K562 (cell line): ENCODE measurements around the gene VEZF1. TPM values are rescaled to one million over a fixed set of nuclear protein-coding genes. Genes with fewer than 3 reads are reported as not detected.

Experiments used
- CREB1 ChIP-seq, 2 experiments: sonication (generic) in 1 of 2; formaldehyde crosslinking in 1 of 2; IDR thresholded peaks; 2 replicates each; pipeline versions ENCODE4 v1.6.1 to v1.8.0; 2012 to 2022; ENCODE audit warnings: inconsistent platforms in 1 of 2, mild to moderate bottlenecking in 1 of 2, missing genetic modification reagents in 1 of 2, moderate library complexity in 1 of 2
- ETS1 ChIP-seq: conservative IDR thresholded peaks from 2 replicates; pipeline ENCODE4 v1.6.1; 2011; ENCODE audit warnings: low read depth, mild to moderate bottlenecking, low read length; ENCODE audit not compliant: control insufficient read depth
- FOXO4 ChIP-seq: fragments of 450-650 bp; formaldehyde crosslinking; IDR thresholded peaks from 2 replicates; pipeline ENCODE4 v1.4.0; 2020; ENCODE audit warnings: mild to moderate bottlenecking, moderate library complexity
- GABPA ChIP-seq: fragments of 200-800 bp; sonication (Bioruptor generic); conservative IDR thresholded peaks from 2 replicates; pipeline ENCODE4 v1.6.1; 2016; ENCODE audit warnings: low read depth, missing genetic modification characterization, missing compliant biosample characterization
- HINFP ChIP-seq: fragments of 450-650 bp; conservative IDR thresholded peaks from 2 replicates; pipeline ENCODE4 v1.6.1; 2016; ENCODE audit warnings: missing genetic modification characterization, low read depth, mild to moderate bottlenecking, control low read depth, missing compliant biosample characterization
- HNRNPK ChIP-seq: fragments of 200-400 bp; formaldehyde crosslinking; IDR thresholded peaks from one replicate; pipeline ENCODE4 v1.6.1; 2018; ENCODE audit warnings: mild to moderate bottlenecking, low read depth, low read length; ENCODE audit not compliant: poor library complexity, severe bottlenecking
- KAT7 ChIP-seq: sonication (generic); formaldehyde crosslinking; IDR thresholded peaks from 2 replicates; pipeline ENCODE4 v1.8.0; 2022; ENCODE audit warnings: missing genetic modification reagents, mild to moderate bottlenecking, borderline replicate concordance
- KHSRP ChIP-seq: fragments of 450-650 bp; IDR thresholded peaks from 2 replicates; pipeline ENCODE4 v1.6.1; 2017
- MAX ChIP-seq: sonication (generic); formaldehyde crosslinking; IDR thresholded peaks from 2 replicates; pipeline ENCODE4 v1.9.0; 2022; ENCODE audit warnings: mild to moderate bottlenecking, missing genetic modification reagents
- NCOA2 ChIP-seq, 2 experiments: fragments of 450-650 bp; IDR thresholded peaks; 2 replicates each; pipeline ENCODE4 v1.6.1; 2018; ENCODE audit warnings: mild to moderate bottlenecking in 2 of 2, moderate library complexity in 1 of 2; ENCODE audit not compliant: partially characterized antibody in 2 of 2
- NCOA4 ChIP-seq: fragments of 450-650 bp; IDR thresholded peaks from 2 replicates; pipeline ENCODE4 v1.6.1; 2018; ENCODE audit warnings: mild to moderate bottlenecking; ENCODE audit not compliant: partially characterized antibody
- PHB2 ChIP-seq: fragments of 450-650 bp; IDR thresholded peaks from 2 replicates; pipeline ENCODE4 v1.6.1; 2017; ENCODE audit warnings: low read depth
- POLR2B ChIP-seq: fragments of 450-650 bp; IDR thresholded peaks from 2 replicates; pipeline ENCODE4 v1.6.1; 2018; ENCODE audit warnings: low read depth; ENCODE audit not compliant: partially characterized antibody
- PTBP1 ChIP-seq: fragments of 200-400 bp; formaldehyde crosslinking; IDR thresholded peaks from 2 replicates; pipeline ENCODE4 v1.6.1; 2017; ENCODE audit warnings: low read depth, low read length
- RHOXF2B ChIP-seq: fragments of 250-450 bp; sonication (Bioruptor Pico); conservative IDR thresholded peaks from 2 replicates; pipeline ENCODE4 v1.5.1; 2021
- TOE1 ChIP-seq, 2 experiments: fragments of 450-650 bp in 1 of 2; sonication (generic) in 1 of 2; formaldehyde crosslinking in 1 of 2; IDR thresholded peaks; 2 replicates each; pipeline versions ENCODE4 v1.7.1 to v1.8.0; 2016 to 2022; ENCODE audit warnings: borderline replicate concordance in 2 of 2, mild to moderate bottlenecking in 2 of 2, antibody characterized with exemption in 1 of 2, inconsistent platforms in 1 of 2, low read depth in 1 of 2, missing genetic modification reagents in 1 of 2, moderate library complexity in 1 of 2
- ZBTB9 ChIP-seq: fragments of 450-650 bp; formaldehyde crosslinking; IDR thresholded peaks from 2 replicates; pipeline ENCODE4 v1.4.0; 2020; ENCODE audit warnings: mild to moderate bottlenecking, moderate library complexity
- ZFP1 ChIP-seq: fragments of 450-650 bp; formaldehyde crosslinking; IDR thresholded peaks from 2 replicates; pipeline ENCODE4 v1.4.0; 2020; ENCODE audit warnings: mild to moderate bottlenecking, mixed read lengths
- ZFP30 ChIP-seq: fragments of 250-450 bp; sonication (Bioruptor Pico); IDR thresholded peaks from 2 replicates; pipeline ENCODE4 v1.8.0; 2022; ENCODE audit warnings: moderate library complexity, mild to moderate bottlenecking, inconsistent platforms, borderline replicate concordance
- ZNF311 ChIP-seq: fragments of 250-450 bp; sonication (Bioruptor Pico); IDR thresholded peaks from 2 replicates; pipeline ENCODE4 v1.4.0; 2020; ENCODE audit warnings: mild to moderate bottlenecking, moderate library complexity
- ZNF766 ChIP-seq: fragments of 200-800 bp; sonication (Bioruptor generic); conservative IDR thresholded peaks from 2 replicates; pipeline ENCODE4 v1.6.1; 2016; ENCODE audit warnings: missing genetic modification characterization, missing compliant biosample characterization
- polyA plus RNA-seq, 8 experiments: library from polyadenylated mRNA; depleted of rRNA in 4 of 8; stranded (reverse) in 5 of 8; unstranded in 3 of 8; fragments of >200 nt; fragmentation: Nextera tagmentation in 2 of 8; fragmentation: Illumina TruSeq in 1 of 8; extraction: Ambion mirVana in 2 of 8; extraction: Trizol in 1 of 8; gene quantifications; 2 replicates each; pipeline versions ENCODE4 v1.2.1 to v1.2.3, GENCODE V29; 2011 to 2014; ENCODE audit warnings: inconsistent platforms in 1 of 8, missing spikeins in 1 of 8
- total RNA-seq, 7 experiments: library from RNA; depleted of rRNA in 6 of 7; stranded (reverse); fragments of >200 nt in 6 of 7; fragmentation: Illumina TruSeq in 2 of 7; extraction: Trizol in 2 of 7; gene quantifications; 2 replicates each; pipeline versions ENCODE4 v1.2.1 to v1.2.3, GENCODE V29; 2011 to 2021; ENCODE audit warnings: low replicate concordance in 1 of 7

VEZF1 gene
- total and polyA plus RNA-seq, 9 of the 15 experiments (the other 6 are each of a cell fraction or from before 2014, with no cell fraction given): 9.5 to 33.4 (median 22.1) TPM

- TF ChIP-seq ZBTB9 (CRISPR knock-in tag) (no peak), FOXO4 (CRISPR knock-in tag) (no peak), NCOA4 (no peak), TOE1 (IDR thresholded peaks at IDR 0.05; ENCODE audit: borderline replicate concordance) (no peak), TOE1 (CRISPR knock-in tag; IDR thresholded peaks at IDR 0.05; ENCODE audit: borderline replicate concordance, low read depth) (no peak), GABPA (tag) (no peak), PHB2 (no peak), ETS1 (peak; percentile 84), NCOA2 (IDR thresholded peaks at IDR 0.05; ENCODE audit: partially characterized antibody in 2 of 2) (no peak), POLR2B (no peak), KHSRP (no peak), PTBP1 (no peak), RHOXF2B (no peak), MAX (CRISPR knock-in tag) (peak; percentile 81), HINFP (tag) (no peak), KAT7 (CRISPR knock-in tag) (no peak), CREB1 (IDR thresholded peaks at IDR 0.05) (no peak), CREB1 (CRISPR knock-in tag; IDR thresholded peaks at IDR 0.05) (no peak), ZFP30 (CRISPR knock-in tag) (no peak), ZNF766 (CRISPR knock-in tag) (no peak), HNRNPK (no peak), ZNF311 (CRISPR knock-in tag) (no peak), ZFP1 (no peak)
These were observed 18.5 kb upstream of the VEZF1 start (continued) for GRCh38 chr17:58006560-58006923.
